Muscle of back (tissue), 11 donors: ENCODE data around the gene YAP1. TPM values are rescaled to one million over a fixed set of nuclear protein-coding genes. Genes with fewer than 3 reads are reported as not detected.
A peak's percentile ranks its signal among the peaks of the same experiment; 100 is the strongest.

Source experiments
- DNase-seq, 3 donors: peaks; one replicate each; pipeline versions ENCODE4 v3.0.0 to v3.0.0-alpha.2; 2013
- polyA plus RNA-seq, 10 donors: library from polyadenylated mRNA; unstranded; fragments of 120-200 nt; gene quantifications; one replicate each; pipeline ENCODE4 v1.2.1, GENCODE V29; 2013; ENCODE audit not compliant: insufficient read length in 10 of 10

The YAP1 gene
- polyA plus RNA-seq, 10 donors, result 64.4 to 99.7 (median 76.7) TPM

DNA sequence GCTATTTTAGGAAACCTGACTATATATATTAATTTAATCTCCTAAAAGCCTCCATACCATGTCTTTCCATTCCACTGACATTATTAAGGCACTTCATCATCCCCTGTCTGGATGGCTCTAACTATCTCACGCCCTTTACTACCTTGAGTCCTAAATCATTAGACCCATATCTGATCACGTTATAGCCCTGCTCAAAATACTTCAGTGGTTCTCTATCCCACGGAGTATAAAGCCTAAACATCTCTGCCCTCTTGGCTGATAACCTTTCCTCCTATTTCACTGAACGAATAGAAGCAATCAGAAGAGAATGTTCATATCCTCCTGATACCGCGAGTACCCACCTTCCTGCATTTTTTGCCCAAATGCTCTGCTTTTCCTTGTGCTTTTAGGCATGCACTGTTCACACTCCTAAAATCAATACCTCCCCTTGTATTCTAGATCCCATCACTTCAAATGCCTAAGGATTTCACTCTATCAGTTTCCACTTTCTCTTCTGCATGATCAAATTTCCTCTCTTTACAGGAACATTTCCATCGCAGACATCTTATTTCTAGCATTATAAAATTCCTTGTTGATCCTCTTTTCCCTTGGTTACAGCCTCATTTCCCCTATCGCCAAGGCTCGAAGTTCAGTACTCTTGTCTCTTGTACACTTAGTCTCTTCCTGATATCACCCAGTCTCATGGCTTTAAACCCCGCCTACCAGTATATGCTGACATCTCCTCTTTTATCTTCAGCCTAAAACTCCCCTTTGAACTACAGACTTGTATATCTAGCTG is 162.0 kb downstream of the YAP1 start:
- DNase-seq, result no peak

DNA sequence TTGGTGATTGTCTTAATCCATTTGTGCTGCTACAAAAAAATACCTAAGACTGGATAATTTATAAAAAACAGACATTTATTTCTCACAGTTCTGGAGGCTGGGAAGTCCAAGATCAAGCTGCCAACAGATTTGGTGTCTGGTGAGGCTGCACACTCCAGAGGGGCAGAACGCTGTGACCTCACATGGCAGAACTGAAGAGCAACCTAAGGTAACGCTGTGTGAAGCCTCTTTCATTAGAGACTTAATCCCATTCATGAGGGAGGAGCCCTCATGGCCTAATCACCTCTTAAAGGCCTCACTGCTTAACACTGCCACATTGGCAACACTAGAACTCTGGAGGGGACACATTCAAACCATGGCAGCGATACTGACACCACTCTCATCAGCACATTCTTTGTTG is 164.4 kb downstream of the YAP1 start:
- DNase-seq, result no peak

DNA sequence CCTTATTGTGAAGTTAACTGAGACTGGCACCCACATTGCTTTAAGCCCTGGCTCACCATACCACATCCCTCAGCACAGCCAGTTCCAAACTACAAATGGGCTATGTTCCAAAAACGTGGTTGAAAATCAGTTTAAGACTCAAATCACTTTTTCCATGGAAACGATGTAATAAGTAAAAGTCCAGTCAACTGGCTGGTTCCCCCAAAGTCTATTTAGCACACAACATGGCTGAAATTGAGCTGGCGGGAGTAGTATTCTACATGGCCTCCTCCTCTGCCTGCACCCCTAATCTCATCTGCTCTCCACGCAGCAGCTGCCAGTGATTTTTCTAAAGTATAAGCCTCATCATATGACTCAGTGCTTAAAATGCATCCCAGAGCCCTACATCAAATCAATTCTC is 166.1 kb downstream of the YAP1 start:
- peak in 1 of 3 donors; percentile 81 for DNase-seq

DNA sequence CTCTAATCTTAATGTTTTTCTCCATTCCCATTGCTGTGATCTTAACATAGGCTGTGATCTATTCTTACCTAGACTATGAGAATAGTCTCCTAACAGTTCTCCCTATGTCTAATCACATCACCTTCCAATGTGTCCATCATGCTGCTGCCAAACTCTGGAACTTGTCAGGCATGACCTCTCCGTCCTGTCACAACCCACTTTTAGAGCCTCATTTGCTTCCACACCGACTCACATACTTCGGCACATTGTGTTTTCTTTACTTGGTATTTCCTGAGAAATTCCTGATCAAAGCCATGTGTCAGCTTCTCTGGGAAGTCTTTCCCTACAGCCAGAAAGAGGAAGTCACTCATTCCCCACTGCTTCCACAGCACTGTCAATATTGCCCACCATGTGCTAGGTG is 166.5 kb downstream of the YAP1 start:
- DNase-seq, result no peak

DNA sequence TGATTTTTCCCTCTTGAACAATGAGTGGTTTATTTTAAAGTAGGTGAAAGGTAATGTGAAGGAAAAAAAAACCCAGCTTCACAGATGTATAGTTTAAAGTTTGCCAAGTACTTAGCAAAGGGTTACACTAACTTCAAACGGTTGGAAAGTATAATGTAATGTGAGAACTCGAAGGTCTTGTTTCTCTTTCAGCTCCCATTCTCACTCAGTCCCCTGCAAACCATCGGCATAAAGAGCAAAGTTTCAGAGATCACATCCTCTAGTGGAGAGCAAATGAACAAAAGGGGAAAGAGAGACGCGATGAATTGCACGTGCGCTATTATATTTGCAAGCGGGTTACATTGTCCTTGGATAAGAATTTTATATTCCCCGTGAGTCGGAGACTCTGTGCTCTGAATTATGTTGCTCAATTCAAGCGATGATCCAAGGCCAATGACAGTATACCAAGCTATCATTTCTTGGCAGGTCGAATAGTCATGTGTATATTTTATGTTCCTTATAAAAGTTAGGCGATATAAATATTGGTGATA is 169.5 kb downstream of the YAP1 start:
- peak; percentile 72 to 91 (median 74) for DNase-seq

DNA sequence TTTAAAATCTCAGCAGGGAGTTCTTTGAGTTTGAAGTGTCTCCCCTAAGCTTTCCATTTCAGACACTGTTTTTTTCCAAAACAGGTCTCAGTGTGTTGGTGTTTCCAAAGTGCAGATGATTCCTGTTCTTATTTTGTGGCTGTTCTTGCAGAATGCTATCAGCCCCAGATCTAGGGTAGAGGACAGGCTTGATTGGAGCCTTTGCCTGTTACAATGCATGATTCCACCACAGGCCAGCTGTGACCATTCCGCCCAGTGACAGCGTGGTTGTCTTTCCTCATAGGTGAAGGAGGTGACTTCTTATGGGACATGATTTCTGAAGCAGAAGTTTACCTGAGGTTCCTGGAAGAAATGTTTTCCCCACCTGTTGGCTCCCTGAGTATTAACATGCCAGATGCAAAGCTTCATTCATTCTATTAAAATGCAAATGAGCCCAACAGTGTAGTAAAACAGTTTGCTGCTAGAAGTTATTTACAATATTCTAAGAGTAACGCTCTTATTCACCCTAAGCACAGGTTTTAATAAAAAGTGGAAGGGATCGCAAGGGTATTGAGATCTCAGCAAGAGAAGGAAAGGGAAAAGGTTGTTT is 170.1 kb downstream of the YAP1 start:
- DNase-seq, result no peak

Other genes starting within 250 kb of the YAP1 start
- 1 to 10 TPM; 2.7 to 7.5 (median 4.3) TPM for gene CEP126, start 195.4 kb upstream of the YAP1 start, polyA plus RNA-seq
- 1 to 10 TPM in 6 of 10 donors, under 1 TPM in 4; 0.14 to 5.3 (median 2.1) TPM for gene ANGPTL5, start 193.9 kb upstream of the YAP1 start, polyA plus RNA-seq
- 1 to 10 TPM; 1.3 to 3.4 (median 2.0) TPM for gene CFAP300, start 63.0 kb upstream of the YAP1 start, polyA plus RNA-seq
- gene BIRC3, start 207.0 kb downstream of the YAP1 start, polyA plus RNA-seq, result 1 to 10 TPM in 5 of 10 donors, under 1 TPM in 5; 0.64 to 6.2 (median 0.98) TPM
- 10 to 100 TPM; 40.6 to 51.5 (median 47.2) TPM for gene BIRC2, start 236.8 kb downstream of the YAP1 start, polyA plus RNA-seq